Adrenal gland (tissue), 5 donors: Measurements from ENCODE around the gene KCND2.

Source experiments
- CTCF ChIP-seq, 6 experiments: fragments of 450-650 bp in 4 of 6; fragments of 200-600 bp in 2 of 6; sonication (generic) in 1 of 6; IDR thresholded peaks; 1 replicate in 5 of 6; 2 replicates in 1 of 6; pipeline versions ENCODE4 v1.5.1 to v1.8.0; 2016 to 2021; ENCODE audit warnings: antibody characterized with exemption in 6 of 6, mild to moderate bottlenecking in 2 of 6, moderate library complexity in 1 of 6
- POLR2A ChIP-seq, 2 donors: fragments of 450-650 bp; IDR thresholded peaks; one replicate each; pipeline ENCODE4 v1.6.1; 2017; ENCODE audit warnings: antibody characterized with exemption in 2 of 2, mild to moderate bottlenecking in 2 of 2, moderate library complexity in 1 of 2
- donor health status: DM: no; HTN: no; CAD: no.

- TF ChIP-seq CTCF (IDR thresholded peaks at IDR 0.05) (no peak), POLR2A (IDR thresholded peaks at IDR 0.05) (no peak)
Measured at GRCh38 chr7:120684463-120684862, 411.5 kb downstream of the KCND2 start.
